ENCODE results near the gene MAPK9.

The MAPK9 gene

DNA sequence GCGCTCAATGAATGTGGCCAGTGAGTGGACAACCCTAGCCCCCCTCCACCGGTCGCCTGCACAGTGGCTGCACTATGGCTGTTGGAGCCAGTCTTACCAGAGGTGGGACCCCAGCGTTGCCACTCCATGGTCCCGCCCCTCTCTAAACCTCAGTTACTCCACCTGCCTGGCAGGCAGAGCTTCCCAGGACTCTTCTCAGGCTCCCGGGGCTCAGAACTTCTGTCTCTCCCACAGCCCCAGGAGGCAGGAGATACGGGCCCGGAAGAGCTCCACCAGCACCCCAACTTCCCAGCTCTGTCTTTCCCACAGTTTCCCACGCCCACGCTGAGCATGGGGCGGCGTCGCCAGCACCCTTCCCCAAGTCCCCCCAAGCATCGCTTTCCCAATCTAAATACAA, 83.8 kb downstream of the MAPK9 start:
- no peaks in the 10 kb centered on the region for H3K9me3 ChIP-seq (ENCODE audit: control insufficient read depth in 1 of 2, low read length in 2 of 2)
- no peaks in the 10 kb centered on the region for H3K36me3 ChIP-seq (ENCODE audit: control insufficient read depth in 1 of 2, insufficient read depth in 2 of 2, low read length in 2 of 2)
- no peak overlapping the region for H3K27ac ChIP-seq (ENCODE audit: low read depth, low read length)
- H3K9ac ChIP-seq (ENCODE audit: low read depth in 1 of 2, low read length in 2 of 2): no peak overlapping the region
- peak overlapping the region; percentile 46 to 55 for H3K4me3 ChIP-seq (ENCODE audit: low read depth in 1 of 2, low read length in 2 of 2)
- peaks cover 10 to 12% of the 10 kb centered on the region in 2 donors for H3K27me3 ChIP-seq (ENCODE audit: control insufficient read depth in 1 of 2, insufficient read depth in 2 of 2, low read length in 2 of 2)
- H3K4me1 ChIP-seq (ENCODE audit: control insufficient read depth in 1 of 2, insufficient read depth in 2 of 2, low read length in 2 of 2): peaks cover 4 to 6% of the 10 kb centered on the region in 2 donors

DNA sequence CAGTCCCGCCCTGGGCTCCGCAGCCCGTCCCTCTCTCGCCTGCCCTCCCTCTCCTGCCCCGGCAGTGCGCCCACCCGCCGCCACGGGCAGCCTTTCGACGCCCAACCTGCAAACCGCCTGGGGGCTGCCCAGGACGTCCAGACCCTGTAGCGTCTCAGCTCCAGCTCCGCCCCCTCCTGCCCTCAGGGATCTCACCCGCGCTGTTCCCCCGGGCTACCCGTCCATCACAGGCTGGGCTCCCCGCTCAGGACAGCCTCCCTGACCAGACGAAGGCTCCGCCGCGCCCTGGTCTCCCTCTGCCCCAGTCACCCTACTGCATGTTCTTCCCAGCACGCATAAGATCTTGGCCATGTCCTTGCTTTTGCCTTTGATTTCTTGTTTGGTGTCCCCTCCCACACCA, 84.3 kb downstream of the MAPK9 start:
- Histone ChIP-seq H3K4me3 (ENCODE audit: low read depth in 1 of 2, low read length in 2 of 2) (no peak overlapping the region), H3K27me3 (ENCODE audit: control insufficient read depth in 1 of 2, insufficient read depth in 2 of 2, low read length in 2 of 2) (peaks cover 10 to 12% of the 10 kb centered on the region in 2 donors), H3K9me3 (ENCODE audit: control insufficient read depth in 1 of 2, low read length in 2 of 2) (no peaks in the 10 kb centered on the region), H3K36me3 (ENCODE audit: control insufficient read depth in 1 of 2, insufficient read depth in 2 of 2, low read length in 2 of 2) (no peaks in the 10 kb centered on the region), H3K4me1 (ENCODE audit: control insufficient read depth in 1 of 2, insufficient read depth in 2 of 2, low read length in 2 of 2) (peaks cover 4 to 6% of the 10 kb centered on the region in 2 donors), H3K9ac (ENCODE audit: low read depth in 1 of 2, low read length in 2 of 2) (no peak overlapping the region), H3K27ac (ENCODE audit: low read depth, low read length) (no peak overlapping the region)

DNA sequence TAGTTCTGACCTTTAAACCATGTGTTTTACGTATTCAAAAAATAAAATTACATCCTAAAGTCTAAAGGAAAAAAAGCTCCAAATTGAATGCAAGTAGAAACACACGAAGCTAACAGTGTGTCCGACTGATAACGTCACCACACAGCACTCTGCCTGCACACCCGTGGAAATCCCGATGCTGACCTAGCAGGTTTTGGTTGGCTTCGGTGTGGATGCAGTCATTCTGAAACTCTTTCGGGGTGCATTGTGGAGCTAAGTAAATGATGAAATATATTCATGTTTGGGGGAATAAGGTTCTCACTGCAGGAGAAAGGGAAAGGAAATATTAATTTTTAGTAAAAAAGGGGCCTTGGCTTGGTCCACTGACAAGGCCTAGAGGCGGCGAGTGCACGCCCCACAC, 84.9 kb downstream of the MAPK9 start:
- Histone ChIP-seq H3K27me3 (ENCODE audit: control insufficient read depth in 1 of 2, insufficient read depth in 2 of 2, low read length in 2 of 2) (peaks cover 10 to 12% of the 10 kb centered on the region in 2 donors), H3K27ac (ENCODE audit: low read depth, low read length) (no peak overlapping the region), H3K4me1 (ENCODE audit: control insufficient read depth in 1 of 2, insufficient read depth in 2 of 2, low read length in 2 of 2) (peaks cover 4 to 6% of the 10 kb centered on the region in 2 donors), H3K36me3 (ENCODE audit: control insufficient read depth in 1 of 2, insufficient read depth in 2 of 2, low read length in 2 of 2) (no peaks in the 10 kb centered on the region), H3K9me3 (ENCODE audit: control insufficient read depth in 1 of 2, low read length in 2 of 2) (no peaks in the 10 kb centered on the region), H3K4me3 (ENCODE audit: low read depth in 1 of 2, low read length in 2 of 2) (no peak overlapping the region), H3K9ac (ENCODE audit: low read depth in 1 of 2, low read length in 2 of 2) (no peak overlapping the region)

DNA sequence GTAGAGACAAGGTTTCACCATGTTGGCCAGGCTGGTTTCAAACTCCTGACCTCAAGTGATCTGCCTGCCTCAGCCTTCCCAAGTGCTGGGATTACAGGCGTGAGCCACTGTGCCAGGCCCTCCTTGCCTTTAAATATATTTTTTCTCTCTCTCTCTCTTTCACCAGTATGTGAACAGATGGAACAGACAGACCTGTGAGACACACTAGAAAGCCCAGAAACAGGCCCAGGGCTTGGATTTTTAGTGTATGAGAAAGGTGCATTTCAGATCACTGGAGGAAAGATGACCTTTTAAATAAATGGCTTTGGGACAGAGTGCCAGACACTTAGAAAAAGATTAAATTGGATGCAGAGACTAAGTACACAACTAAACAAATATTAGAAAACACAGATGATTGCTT, 86.0 kb downstream of the MAPK9 start:
- Histone ChIP-seq H3K36me3 (ENCODE audit: control insufficient read depth in 1 of 2, insufficient read depth in 2 of 2, low read length in 2 of 2) (no peaks in the 10 kb centered on the region), H3K27me3 (ENCODE audit: control insufficient read depth in 1 of 2, insufficient read depth in 2 of 2, low read length in 2 of 2) (peaks cover 10 to 12% of the 10 kb centered on the region in 2 donors), H3K27ac (ENCODE audit: low read depth, low read length) (no peak overlapping the region), H3K9ac (ENCODE audit: low read depth in 1 of 2, low read length in 2 of 2) (no peak overlapping the region), H3K4me3 (ENCODE audit: low read depth in 1 of 2, low read length in 2 of 2) (no peak overlapping the region), H3K4me1 (ENCODE audit: control insufficient read depth in 1 of 2, insufficient read depth in 2 of 2, low read length in 2 of 2) (peaks cover 4 to 6% of the 10 kb centered on the region in 2 donors), H3K9me3 (ENCODE audit: control insufficient read depth in 1 of 2, low read length in 2 of 2) (no peaks in the 10 kb centered on the region)

DNA sequence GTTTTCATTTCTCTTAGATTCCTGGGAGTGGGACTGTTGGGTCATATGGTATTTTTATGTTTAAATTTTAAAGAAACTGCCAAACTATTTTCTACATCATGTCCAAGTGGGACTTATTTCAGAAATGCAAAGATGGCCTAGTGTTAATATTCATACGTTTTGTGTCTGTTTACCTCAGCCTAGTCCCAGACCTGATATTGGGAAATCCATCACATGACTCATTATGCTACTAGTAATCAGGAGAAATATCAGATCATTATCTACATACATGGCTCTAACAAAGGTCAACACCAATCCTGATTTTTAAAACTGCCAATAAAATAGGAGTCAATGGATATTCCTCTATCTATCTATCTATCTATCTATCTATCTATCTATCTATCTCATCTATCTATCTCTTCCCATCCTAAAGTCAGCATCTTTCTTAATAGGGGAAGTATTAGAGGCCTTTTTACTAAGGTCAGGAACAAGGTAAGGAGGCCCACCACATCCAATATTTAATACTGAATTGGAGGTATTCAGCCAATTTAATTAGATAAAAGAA, 87.5 kb downstream of the MAPK9 start:
- H3K4me3 ChIP-seq (ENCODE audit: low read depth in 1 of 2, low read length in 2 of 2): no peak overlapping the region
- peaks cover 10 to 12% of the 10 kb centered on the region in 2 donors for H3K27me3 ChIP-seq (ENCODE audit: control insufficient read depth in 1 of 2, insufficient read depth in 2 of 2, low read length in 2 of 2)
- H3K9me3 ChIP-seq (ENCODE audit: control insufficient read depth in 1 of 2, low read length in 2 of 2): no peaks in the 10 kb centered on the region
- H3K9ac ChIP-seq (ENCODE audit: low read depth in 1 of 2, low read length in 2 of 2): no peak overlapping the region
- H3K4me1 ChIP-seq (ENCODE audit: control insufficient read depth in 1 of 2, insufficient read depth in 2 of 2, low read length in 2 of 2): peaks cover 4 to 6% of the 10 kb centered on the region in 2 donors
- H3K27ac ChIP-seq (ENCODE audit: low read depth, low read length): no peak overlapping the region
- no peaks in the 10 kb centered on the region for H3K36me3 ChIP-seq (ENCODE audit: control insufficient read depth in 1 of 2, insufficient read depth in 2 of 2, low read length in 2 of 2)

DNA sequence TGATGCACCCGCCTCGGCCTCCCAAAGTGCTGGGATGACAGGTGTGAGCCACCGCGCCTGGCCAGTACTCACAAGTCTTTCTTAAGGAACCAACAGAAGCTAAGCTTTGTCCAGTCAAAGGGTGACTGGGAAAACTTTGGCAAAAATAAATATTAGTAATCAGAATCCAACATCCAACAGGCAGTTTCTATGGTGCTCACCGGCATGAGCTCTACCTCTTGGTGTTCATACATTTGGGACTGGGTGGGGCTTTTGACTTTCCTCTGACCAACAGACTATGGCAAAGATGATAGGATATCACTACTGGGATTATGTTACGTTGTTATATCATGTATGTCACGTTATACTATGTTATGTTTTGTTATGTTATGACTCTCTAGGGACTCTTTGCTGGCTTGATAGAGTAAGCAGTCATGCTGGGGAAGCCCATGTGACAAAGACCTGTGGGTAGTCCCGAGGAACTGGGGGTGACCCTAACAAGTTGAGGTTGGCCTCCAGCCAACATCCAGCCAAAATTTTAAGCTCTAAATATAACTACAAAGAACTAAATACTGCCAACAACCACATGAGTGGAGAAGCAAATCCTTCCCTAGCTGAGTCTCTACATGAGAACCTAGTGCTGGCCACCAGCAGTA, 88.8 kb downstream of the MAPK9 start:
- H3K9ac ChIP-seq (ENCODE audit: low read depth in 1 of 2, low read length in 2 of 2): no peak overlapping the region
- peaks cover 6 to 7% of the 10 kb centered on the region in 2 donors for H3K27me3 ChIP-seq (ENCODE audit: control insufficient read depth in 1 of 2, insufficient read depth in 2 of 2, low read length in 2 of 2)
- H3K9me3 ChIP-seq (ENCODE audit: control insufficient read depth in 1 of 2, low read length in 2 of 2): no peaks in the 10 kb centered on the region
- H3K27ac ChIP-seq (ENCODE audit: low read depth, low read length): no peak overlapping the region
- H3K36me3 ChIP-seq (ENCODE audit: control insufficient read depth in 1 of 2, insufficient read depth in 2 of 2, low read length in 2 of 2): no peaks in the 10 kb centered on the region
- H3K4me3 ChIP-seq (ENCODE audit: low read depth in 1 of 2, low read length in 2 of 2): no peak overlapping the region
- H3K4me1 ChIP-seq (ENCODE audit: control insufficient read depth in 1 of 2, insufficient read depth in 2 of 2, low read length in 2 of 2): peaks cover 0 to 1% of the 10 kb centered on the region in 2 donors

DNA sequence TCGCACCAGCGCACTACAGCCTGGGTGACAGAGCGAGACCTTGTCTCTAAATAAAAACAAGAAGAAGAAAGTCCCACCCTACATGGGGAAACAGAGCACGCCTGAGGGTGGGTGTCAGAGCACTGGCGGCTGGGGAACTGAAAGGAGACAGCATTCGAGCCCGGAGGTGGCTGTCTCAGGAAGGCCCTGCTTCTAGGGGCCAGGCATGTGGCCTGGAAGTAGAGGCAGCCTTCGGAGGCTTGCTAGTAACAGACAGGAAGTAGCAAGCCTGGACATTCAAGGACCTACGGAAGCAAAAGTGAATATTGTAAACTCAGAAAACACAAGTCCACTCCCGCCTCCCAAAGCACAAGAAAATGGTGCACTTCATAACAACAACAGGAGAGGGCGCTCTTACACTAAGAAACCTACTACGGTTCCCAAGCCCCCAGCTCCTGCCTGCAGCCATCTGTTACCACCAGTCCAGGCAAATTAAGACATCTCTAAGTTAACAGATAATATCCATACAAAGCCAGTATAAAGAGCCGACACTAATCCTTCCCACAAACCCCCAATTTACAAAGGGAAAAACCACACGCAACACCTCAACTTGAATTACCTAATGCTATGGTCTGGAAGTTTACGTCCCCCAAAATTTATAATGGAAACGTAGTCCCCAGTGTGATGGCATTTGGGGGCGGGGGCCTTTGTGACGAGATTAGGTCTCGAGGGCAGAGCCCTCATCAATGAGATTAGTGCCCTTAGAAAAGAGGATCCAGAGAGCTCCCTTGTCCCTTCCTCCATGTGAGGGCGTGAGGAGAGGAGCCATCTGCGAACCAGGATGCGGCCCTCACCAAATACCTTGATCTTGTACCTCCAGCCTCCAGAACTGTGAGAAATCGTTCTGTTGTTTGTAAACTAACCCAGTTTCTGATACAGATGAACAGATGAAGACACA, 90.6 kb downstream of the MAPK9 start:
- no peaks in the 10 kb centered on the region for H3K36me3 ChIP-seq (ENCODE audit: control insufficient read depth in 1 of 2, insufficient read depth in 2 of 2, low read length in 2 of 2)
- H3K4me3 ChIP-seq (ENCODE audit: low read depth in 1 of 2, low read length in 2 of 2): no peak overlapping the region
- no peak overlapping the region for H3K27ac ChIP-seq (ENCODE audit: low read depth, low read length)
- H3K27me3 ChIP-seq (ENCODE audit: control insufficient read depth in 1 of 2, insufficient read depth in 2 of 2, low read length in 2 of 2): no peaks in the 10 kb centered on the region
- H3K9me3 ChIP-seq (ENCODE audit: control insufficient read depth in 1 of 2, low read length in 2 of 2): no peaks in the 10 kb centered on the region
- H3K9ac ChIP-seq (ENCODE audit: low read depth in 1 of 2, low read length in 2 of 2): no peak overlapping the region
- H3K4me1 ChIP-seq (ENCODE audit: control insufficient read depth in 1 of 2, insufficient read depth in 2 of 2, low read length in 2 of 2): no peaks in the 10 kb centered on the region

DNA sequence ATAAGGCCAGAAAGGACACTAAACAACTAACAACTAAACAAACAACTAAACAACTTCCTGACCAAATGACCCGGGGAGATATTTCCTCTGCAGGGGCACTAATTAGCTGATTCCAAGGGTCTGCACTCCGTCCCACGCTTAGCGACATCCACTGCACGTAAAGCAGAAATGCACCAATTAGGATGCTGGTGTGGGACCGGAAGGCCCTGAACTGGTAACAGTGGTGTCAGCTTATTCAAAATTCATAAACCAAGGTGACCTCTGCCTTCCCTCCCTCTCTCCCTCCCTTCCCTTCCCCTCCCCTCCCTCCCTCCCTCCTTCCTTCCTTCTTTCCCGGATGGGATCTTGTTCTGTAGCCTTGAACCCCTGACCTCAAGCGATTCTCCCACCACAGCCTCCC, 92.5 kb downstream of the MAPK9 start:
- H3K27me3 ChIP-seq (ENCODE audit: control insufficient read depth in 1 of 2, insufficient read depth in 2 of 2, low read length in 2 of 2): no peaks in the 10 kb centered on the region
- H3K4me1 ChIP-seq (ENCODE audit: control insufficient read depth in 1 of 2, insufficient read depth in 2 of 2, low read length in 2 of 2): no peaks in the 10 kb centered on the region
- no peak overlapping the region for H3K27ac ChIP-seq (ENCODE audit: low read depth, low read length)
- no peak overlapping the region for H3K9ac ChIP-seq (ENCODE audit: low read depth in 1 of 2, low read length in 2 of 2)
- H3K36me3 ChIP-seq (ENCODE audit: control insufficient read depth in 1 of 2, insufficient read depth in 2 of 2, low read length in 2 of 2): no peaks in the 10 kb centered on the region
- no peak overlapping the region for H3K4me3 ChIP-seq (ENCODE audit: low read depth in 1 of 2, low read length in 2 of 2)
- H3K9me3 ChIP-seq (ENCODE audit: control insufficient read depth in 1 of 2, low read length in 2 of 2): no peaks in the 10 kb centered on the region

DNA sequence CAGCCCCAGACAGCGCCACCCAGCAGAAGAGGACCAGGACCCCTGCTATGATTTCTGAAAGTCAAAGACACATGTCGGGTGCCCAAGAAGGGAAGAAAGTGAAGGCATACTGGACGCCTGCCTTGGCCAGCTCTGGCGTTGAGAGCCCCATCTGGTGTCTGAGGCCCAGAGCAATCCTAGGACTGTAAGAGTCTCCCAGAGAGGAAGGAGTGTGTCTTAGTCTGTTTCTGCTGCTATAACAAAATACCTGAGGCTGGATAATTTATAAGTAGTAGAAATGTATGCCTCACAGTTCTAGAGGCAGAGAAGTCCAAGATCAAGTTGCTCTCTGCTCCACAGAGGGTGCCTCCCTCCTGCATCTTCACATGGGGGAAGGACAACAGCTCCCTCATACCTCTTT, 93.7 kb downstream of the MAPK9 start:
- Histone ChIP-seq H3K27me3 (ENCODE audit: control insufficient read depth in 1 of 2, insufficient read depth in 2 of 2, low read length in 2 of 2) (no peaks in the 10 kb centered on the region), H3K9ac (ENCODE audit: low read depth in 1 of 2, low read length in 2 of 2) (no peak overlapping the region), H3K4me3 (ENCODE audit: low read depth in 1 of 2, low read length in 2 of 2) (no peak overlapping the region), H3K36me3 (ENCODE audit: control insufficient read depth in 1 of 2, insufficient read depth in 2 of 2, low read length in 2 of 2) (no peaks in the 10 kb centered on the region), H3K4me1 (ENCODE audit: control insufficient read depth in 1 of 2, insufficient read depth in 2 of 2, low read length in 2 of 2) (no peaks in the 10 kb centered on the region), H3K27ac (ENCODE audit: low read depth, low read length) (no peak overlapping the region), H3K9me3 (ENCODE audit: control insufficient read depth in 1 of 2, low read length in 2 of 2) (no peaks in the 10 kb centered on the region)

DNA sequence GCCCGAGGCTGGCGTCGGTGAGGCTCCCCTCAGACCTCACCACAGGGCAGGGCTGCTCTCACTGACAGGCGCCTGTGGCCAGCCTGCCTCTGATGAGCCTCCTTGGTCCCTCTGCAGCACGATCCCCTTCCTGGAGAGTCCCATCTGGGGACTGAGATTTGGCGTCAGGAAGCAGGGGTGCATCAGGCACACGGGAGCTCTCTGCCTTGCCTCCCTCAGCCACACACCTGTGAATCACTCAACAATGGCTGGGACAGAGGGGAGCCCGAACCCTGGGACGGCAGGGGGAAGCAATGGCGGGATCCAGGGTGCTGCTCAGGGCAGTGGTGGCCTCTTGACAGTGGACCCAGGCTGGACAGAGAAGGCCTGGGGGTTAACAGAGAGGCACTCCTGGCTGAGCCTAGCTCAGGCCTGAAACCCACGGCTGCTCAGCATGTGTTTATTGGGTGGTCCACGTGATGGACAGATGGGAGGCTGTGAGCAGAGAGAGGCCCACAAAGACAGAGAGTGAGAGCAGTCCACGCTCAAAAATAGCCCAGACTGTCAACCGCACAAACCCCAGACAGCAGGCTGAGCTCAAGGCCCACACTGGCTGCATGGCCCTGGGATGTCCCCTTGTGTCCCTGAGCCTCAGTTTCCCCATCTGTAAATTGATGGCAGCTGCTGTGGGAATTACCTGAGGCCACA, 94.7 kb downstream of the MAPK9 start:
- Histone ChIP-seq H3K9ac (ENCODE audit: low read depth in 1 of 2, low read length in 2 of 2) (no peak overlapping the region), H3K36me3 (ENCODE audit: control insufficient read depth in 1 of 2, insufficient read depth in 2 of 2, low read length in 2 of 2) (no peaks in the 10 kb centered on the region), H3K4me3 (ENCODE audit: low read depth in 1 of 2, low read length in 2 of 2) (no peak overlapping the region), H3K9me3 (ENCODE audit: control insufficient read depth in 1 of 2, low read length in 2 of 2) (no peaks in the 10 kb centered on the region), H3K27ac (ENCODE audit: low read depth, low read length) (no peak overlapping the region), H3K4me1 (ENCODE audit: control insufficient read depth in 1 of 2, insufficient read depth in 2 of 2, low read length in 2 of 2) (no peaks in the 10 kb centered on the region), H3K27me3 (ENCODE audit: control insufficient read depth in 1 of 2, insufficient read depth in 2 of 2, low read length in 2 of 2) (no peaks in the 10 kb centered on the region)
